ENCODE results near the gene CARD9.

The CARD9 gene

GRCh38 chr9:136318111-136318775 is 55.2 kb downstream of the CARD9 start:
- no peak overlapping the region for H3K27ac Mint-ChIP-seq

DNA sequence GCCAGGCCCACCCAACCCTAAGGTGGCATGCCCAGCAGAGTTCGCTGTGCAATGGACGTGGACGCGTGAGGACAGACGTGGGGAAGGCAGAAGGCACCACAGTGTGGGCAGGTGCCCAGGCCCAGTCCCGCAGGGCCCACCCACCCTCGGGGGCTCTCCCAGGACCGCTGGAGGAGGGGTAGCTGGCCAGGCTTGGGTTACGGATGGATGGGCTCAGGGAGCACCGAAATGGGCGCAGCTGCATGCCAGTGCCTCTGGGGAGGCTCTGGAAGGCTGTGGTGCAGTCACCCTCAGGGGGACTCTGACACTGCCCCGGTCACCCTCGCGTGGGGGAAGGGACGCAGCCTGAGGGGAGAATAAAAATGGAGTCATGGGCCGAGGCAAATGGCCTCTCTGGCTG is 55.8 kb downstream of the CARD9 start:
- Mint-ChIP-seq H3K36me3 (ENCODE audit: low read depth) (peaks cover 3% of the 10 kb centered on the region), H3K27ac (no peak overlapping the region), H3K4me3 (no peak overlapping the region), H3K27me3 (no peaks in the 10 kb centered on the region), H3K9me3 (peaks cover 10% of the 10 kb centered on the region), H3K4me1 (no peaks in the 10 kb centered on the region)
- DNase-seq (no peak), ATAC-seq (no peak)

More at GRCh38 chr9:136318111-136318775, 55.2 kb downstream of the CARD9 start:
- no peaks in the 10 kb centered on the region for H3K4me1 Mint-ChIP-seq
- peaks cover 3% of the 10 kb centered on the region for H3K36me3 Mint-ChIP-seq (ENCODE audit: low read depth)
- peaks cover 10% of the 10 kb centered on the region for H3K9me3 Mint-ChIP-seq
- no peak for ATAC-seq
- no peak for DNase-seq
- no peak overlapping the region for H3K4me3 Mint-ChIP-seq
- H3K27me3 Mint-ChIP-seq, result no peaks in the 10 kb centered on the region

DNA sequence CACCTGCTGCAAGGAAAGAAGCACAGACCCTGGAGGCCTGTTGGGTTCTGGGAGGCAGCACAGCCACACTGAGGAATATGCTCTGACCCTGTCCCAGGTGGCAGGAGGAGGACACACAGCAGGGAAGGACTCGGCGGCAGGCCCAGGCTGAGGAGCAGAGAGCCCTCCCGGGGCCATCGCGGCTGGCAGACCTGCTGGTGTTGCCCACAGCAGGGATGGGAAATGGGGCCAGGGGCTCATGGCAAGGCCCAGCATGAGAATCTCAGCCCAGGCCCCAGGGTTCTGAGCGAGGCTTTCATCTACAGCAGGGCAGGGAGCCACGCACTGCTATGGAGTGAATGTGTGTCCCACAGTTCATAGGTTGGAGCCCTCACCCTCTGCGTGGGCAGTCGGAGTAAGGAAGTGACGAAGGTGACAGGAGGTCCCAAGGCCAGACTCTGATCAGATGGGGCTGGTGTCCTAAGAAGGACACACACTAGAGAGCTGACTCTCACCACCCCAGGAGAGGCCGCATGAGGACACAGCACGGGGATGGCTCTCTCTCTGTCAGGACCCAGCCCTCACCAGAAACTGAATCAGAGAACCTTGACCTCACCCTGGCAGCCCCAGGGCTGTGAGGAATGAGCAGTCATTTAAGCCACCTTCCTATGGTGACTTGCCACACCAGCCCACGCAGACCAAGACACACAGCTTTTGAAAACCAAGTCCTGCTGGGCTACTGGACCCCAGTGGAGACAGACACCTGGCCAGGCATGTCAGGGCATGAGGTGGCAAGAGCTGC is 56.4 kb downstream of the CARD9 start:
- peaks cover 3% of the 10 kb centered on the region for H3K36me3 Mint-ChIP-seq (ENCODE audit: low read depth)
- DNase-seq, result no peak
- peaks cover 10% of the 10 kb centered on the region for H3K9me3 Mint-ChIP-seq
- H3K27ac Mint-ChIP-seq, result no peak overlapping the region
- H3K4me1 Mint-ChIP-seq, result no peaks in the 10 kb centered on the region
- no peaks in the 10 kb centered on the region for H3K27me3 Mint-ChIP-seq
- ATAC-seq, result peak; percentile 4
- no peak overlapping the region for H3K4me3 Mint-ChIP-seq

DNA sequence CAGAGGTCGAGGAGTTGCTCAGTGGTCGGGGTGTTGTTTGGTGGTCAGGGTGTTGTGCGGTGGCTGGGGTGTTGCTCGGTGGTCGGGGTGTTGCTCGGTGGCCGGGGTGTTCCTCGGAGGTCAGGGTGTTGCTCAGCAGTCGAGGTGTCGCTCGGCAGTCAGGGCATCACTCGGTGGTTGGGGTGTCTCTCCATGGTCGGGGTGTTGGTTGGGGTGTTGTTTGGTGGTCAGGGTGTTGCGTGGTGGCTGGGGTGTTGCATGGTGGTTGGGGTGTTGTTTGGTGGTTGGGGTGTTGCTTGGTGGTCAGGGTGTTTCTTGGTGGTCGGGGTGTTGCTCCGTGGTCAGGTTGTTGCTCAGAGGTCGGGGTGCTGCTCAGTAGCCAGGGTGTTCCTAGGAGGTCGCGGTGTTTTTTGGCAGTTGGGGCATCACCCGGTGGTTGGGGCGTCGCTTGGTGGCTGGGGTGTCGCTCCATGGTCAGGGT is 57.2 kb downstream of the CARD9 start:
- Mint-ChIP-seq H3K4me1 (no peaks in the 10 kb centered on the region), H3K4me3 (no peak overlapping the region), H3K27ac (peak overlapping the region; percentile 36), H3K9me3 (peaks cover 10% of the 10 kb centered on the region), H3K27me3 (no peaks in the 10 kb centered on the region), H3K36me3 (ENCODE audit: low read depth) (peaks cover 3% of the 10 kb centered on the region)
- ATAC-seq, result peak; percentile 21
- DNase-seq, result peak; percentile 20

GRCh38 chr9:136314944-136315343 is 58.5 kb downstream of the CARD9 start:
- ATAC-seq (no peak), DNase-seq (no peak)
- Mint-ChIP-seq H3K9me3 (peaks cover 10% of the 10 kb centered on the region), H3K4me3 (no peak overlapping the region), H3K36me3 (ENCODE audit: low read depth) (peaks cover 3% of the 10 kb centered on the region), H3K27me3 (no peaks in the 10 kb centered on the region), H3K4me1 (no peaks in the 10 kb centered on the region), H3K27ac (no peak overlapping the region)

GRCh38 chr9:136314056-136314416 is 59.4 kb downstream of the CARD9 start:
- H3K27me3 Mint-ChIP-seq, result no peaks in the 10 kb centered on the region

More at GRCh38 chr9:136314056-136314416, 59.4 kb downstream of the CARD9 start:
- H3K4me1 Mint-ChIP-seq, result no peaks in the 10 kb centered on the region
- ATAC-seq (no peak), DNase-seq (no peak)
- peaks cover 3% of the 10 kb centered on the region for H3K36me3 Mint-ChIP-seq (ENCODE audit: low read depth)
- H3K27ac Mint-ChIP-seq, result no peak overlapping the region
- no peak overlapping the region for H3K4me3 Mint-ChIP-seq
- H3K9me3 Mint-ChIP-seq, result peaks cover 10% of the 10 kb centered on the region
